Stomach (tissue), 4 donors: ENCODE data around the gene SLC4A11.

Experiments used
- EP300 ChIP-seq: sonication (generic); formaldehyde crosslinking; IDR thresholded peaks from one replicate; pipeline ENCODE4 v1.6.1; 2017; ENCODE audit warnings: antibody characterized with exemption
- POLR2A ChIP-seq, 4 donors: fragments of 450-650 bp; IDR thresholded peaks; one replicate each; pipeline ENCODE4 v1.6.1; 2016; ENCODE audit warnings: antibody characterized with exemption in 4 of 4, control low read depth in 2 of 4, mild to moderate bottlenecking in 1 of 4, moderate library complexity in 1 of 4
- POLR2AphosphoS5 ChIP-seq, 3 donors: sonication (generic); formaldehyde crosslinking; IDR thresholded peaks; one replicate each; pipeline ENCODE4 v1.6.1; 2016; ENCODE audit warnings: antibody characterized with exemption in 3 of 3
- TF ChIP-seq, protein P1 (sequence below), 7 experiments: fragments of 450-650 bp in 4 of 7; fragments of 200-600 bp in 3 of 7; sonication (generic) in 3 of 7; IDR thresholded peaks; one replicate each; pipeline ENCODE4 v1.5.1; 2016 to 2019; ENCODE audit warnings: antibody characterized with exemption in 7 of 7, control low read depth in 2 of 7, mild to moderate bottlenecking in 1 of 7

- TF ChIP-seq, protein P1, sequence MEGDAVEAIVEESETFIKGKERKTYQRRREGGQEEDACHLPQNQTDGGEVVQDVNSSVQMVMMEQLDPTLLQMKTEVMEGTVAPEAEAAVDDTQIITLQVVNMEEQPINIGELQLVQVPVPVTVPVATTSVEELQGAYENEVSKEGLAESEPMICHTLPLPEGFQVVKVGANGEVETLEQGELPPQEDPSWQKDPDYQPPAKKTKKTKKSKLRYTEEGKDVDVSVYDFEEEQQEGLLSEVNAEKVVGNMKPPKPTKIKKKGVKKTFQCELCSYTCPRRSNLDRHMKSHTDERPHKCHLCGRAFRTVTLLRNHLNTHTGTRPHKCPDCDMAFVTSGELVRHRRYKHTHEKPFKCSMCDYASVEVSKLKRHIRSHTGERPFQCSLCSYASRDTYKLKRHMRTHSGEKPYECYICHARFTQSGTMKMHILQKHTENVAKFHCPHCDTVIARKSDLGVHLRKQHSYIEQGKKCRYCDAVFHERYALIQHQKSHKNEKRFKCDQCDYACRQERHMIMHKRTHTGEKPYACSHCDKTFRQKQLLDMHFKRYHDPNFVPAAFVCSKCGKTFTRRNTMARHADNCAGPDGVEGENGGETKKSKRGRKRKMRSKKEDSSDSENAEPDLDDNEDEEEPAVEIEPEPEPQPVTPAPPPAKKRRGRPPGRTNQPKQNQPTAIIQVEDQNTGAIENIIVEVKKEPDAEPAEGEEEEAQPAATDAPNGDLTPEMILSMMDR (IDR thresholded peaks at IDR 0.05) = no peak
- no peak for TF ChIP-seq POLR2A (IDR thresholded peaks at IDR 0.05)
- no peak for TF ChIP-seq EP300
- no peak for TF ChIP-seq POLR2AphosphoS5 (IDR thresholded peaks at IDR 0.05)
These were observed 43.3 kb downstream of the SLC4A11 start for GRCh38 chr20:3195590-3196237.
